ENCODE data around the gene GLDC. TPM values are rescaled to one million over a fixed set of nuclear protein-coding genes. Genes with fewer than 3 reads are reported as not detected.

Gene GLDC
- total and polyA plus RNA-seq, 12 donors, result 0.03 TPM; not detected in 11

DNA sequence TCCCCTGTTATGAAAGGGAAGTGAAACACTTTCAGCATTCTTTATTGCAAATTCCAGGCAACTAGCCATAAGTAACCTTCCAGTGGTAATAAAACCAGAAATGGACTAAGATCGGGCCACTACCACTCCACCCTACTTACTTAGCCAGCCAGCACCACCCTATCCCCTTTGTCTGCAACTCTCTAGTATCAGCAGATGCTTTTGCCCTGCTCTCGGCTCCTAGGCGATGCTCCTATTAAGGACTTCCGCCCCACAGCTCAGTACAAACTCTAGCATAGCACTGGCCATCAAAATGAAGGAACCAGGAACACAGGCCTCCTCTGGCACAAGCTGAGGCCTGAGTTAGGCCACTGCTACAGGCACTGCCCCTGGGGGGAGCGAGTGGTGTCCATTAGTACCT, 81.2 kb downstream of the GLDC start:
- ATAC-seq, result peak in 4 of 8 donors; percentile 26 to 48 (median 34)
- no peaks in the 10 kb centered on the region for H3K9me3 ChIP-seq
- H3K36me3 ChIP-seq, result no peaks in the 10 kb centered on the region
- intact Hi-C loops (cut with DNase I), result no loop called here
- peaks cover 0 to 54% (median 4%) of the 10 kb centered on the region in 9 donors for H3K4me1 ChIP-seq
- H3K4me3 ChIP-seq, result no peak overlapping the region
- no peak for TF ChIP-seq CTCF (IDR thresholded peaks at IDR 0.05)
- 78 to 87% methylated on average over 5 of the region's 5 CpGs for WGBS, 2 donors
- H3K27ac ChIP-seq, result peak overlapping the region in 4 of 10 donors; percentile 3 to 85 (median 13)
- no peak for DNase-seq
- peaks cover 0 to 3% (median 0%) of the 10 kb centered on the region in 7 donors for H3K27me3 ChIP-seq

DNA sequence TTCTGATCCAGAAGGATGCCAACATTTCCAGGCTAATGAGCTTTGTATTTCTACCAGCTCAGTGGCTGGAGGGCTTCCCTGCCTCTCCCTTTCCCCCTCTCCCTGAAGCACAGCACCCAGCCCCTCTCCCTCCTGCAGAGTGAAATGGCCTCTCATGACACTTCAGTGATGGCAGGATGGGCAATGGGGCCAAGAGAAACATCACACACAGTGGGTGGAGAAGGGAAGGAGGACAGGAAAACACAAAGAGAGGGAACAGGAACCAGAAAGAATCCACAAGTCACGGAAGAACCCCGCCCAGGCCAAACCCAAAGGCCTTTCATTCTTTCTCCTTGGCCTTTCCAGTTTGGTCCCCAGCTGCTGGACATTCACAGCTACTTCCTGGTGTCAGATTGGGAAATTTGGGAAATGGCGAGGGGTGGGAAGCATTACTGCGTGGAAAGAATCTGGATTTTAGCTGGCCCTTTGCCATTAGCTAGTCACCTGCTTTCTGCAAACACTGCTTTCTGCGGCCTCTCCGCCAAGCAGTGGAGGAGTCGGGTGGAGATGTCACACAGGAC, 82.6 kb downstream of the GLDC start:
- DNase-seq (no peak), ATAC-seq (peak in 4 of 8 donors; percentile 6 to 26 (median 20))
- Histone ChIP-seq H3K4me3 (no peak overlapping the region), H3K27ac (peak overlapping the region in 1 of 10 donors; percentile 85), H3K27me3 (no peaks in the 10 kb centered on the region), H3K36me3 (no peaks in the 10 kb centered on the region), H3K4me1 (peaks cover 0 to 52% (median 4%) of the 10 kb centered on the region in 9 donors), H3K9me3 (no peaks in the 10 kb centered on the region)
- intact Hi-C loops (cut with DNase I), result no loop called here
- no peak for TF ChIP-seq CTCF (IDR thresholded peaks at IDR 0.05)
- WGBS, 2 donors, result 78% methylated on average over 7 of the region's 7 CpGs

DNA sequence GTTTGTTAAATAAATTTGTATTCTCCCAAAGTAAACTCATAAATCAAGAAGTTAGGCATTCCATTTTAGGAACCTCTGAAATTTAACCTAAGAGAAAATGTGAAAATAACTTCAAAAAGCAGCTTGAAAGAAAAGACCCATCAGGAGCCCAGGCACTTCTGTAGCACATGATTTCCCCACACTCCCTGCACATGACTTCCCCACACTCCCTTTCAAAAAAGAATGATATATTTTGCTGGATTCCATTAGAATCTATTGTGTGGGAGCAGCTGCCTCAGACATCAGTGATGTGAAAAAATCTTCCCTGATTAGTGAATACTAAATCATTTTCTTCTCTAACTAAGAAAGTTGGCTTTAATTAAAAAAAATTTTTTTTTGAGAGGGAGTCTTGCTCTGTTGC, 83.3 kb downstream of the GLDC start:
- H3K27me3 ChIP-seq, result no peaks in the 10 kb centered on the region
- ATAC-seq, result no peak
- peaks cover 0 to 45% (median 4%) of the 10 kb centered on the region in 9 donors for H3K4me1 ChIP-seq
- H3K36me3 ChIP-seq, result no peaks in the 10 kb centered on the region
- TF ChIP-seq CTCF (IDR thresholded peaks at IDR 0.05), result no peak
- no peak overlapping the region for H3K27ac ChIP-seq
- intact Hi-C loops (cut with DNase I), result no loop called here
- no peak overlapping the region for H3K4me3 ChIP-seq
- H3K9me3 ChIP-seq, result no peaks in the 10 kb centered on the region
- DNase-seq, result no peak

DNA sequence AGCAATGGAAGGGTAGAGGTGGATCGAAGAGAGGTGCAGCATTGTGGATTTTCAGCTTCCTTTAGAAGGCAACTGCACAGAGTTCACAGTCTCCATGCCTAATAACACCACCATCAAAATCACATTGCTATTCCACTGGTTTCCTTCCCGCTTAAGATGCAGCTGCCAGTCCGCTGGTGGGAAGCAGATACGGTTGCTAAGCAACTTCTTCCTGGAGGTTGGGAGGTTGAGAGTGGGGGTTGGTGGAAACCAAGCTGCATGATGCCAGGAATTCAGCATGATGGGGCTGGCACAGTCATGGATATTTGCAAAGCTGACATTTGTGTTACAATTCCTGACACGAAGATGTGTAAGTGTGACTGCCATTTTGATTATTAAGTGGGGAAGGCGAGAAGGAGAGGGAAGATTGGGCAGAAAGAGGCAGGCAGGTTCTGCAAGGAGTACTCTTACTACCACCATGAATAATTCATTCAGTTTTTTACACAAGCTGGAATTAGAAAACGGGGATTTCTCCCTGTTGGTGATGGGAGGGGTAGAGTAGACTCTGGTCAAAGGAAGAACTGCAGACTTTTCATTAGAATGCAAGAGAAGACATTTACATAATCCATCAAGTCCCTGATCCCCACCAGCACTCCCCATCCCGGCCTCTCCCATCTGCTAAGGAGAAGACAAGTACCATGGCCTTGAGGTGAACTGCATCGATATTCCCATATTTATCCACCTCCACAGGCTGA, 87.5 kb downstream of the GLDC start:
- Histone ChIP-seq H3K4me3 (no peak overlapping the region), H3K36me3 (no peaks in the 10 kb centered on the region), H3K27ac (no peak overlapping the region), H3K9me3 (no peaks in the 10 kb centered on the region), H3K4me1 (peaks cover 0 to 7% (median 0%) of the 10 kb centered on the region in 9 donors), H3K27me3 (peaks cover 0 to 6% (median 0%) of the 10 kb centered on the region in 7 donors)
- TF ChIP-seq CTCF (IDR thresholded peaks at IDR 0.05), result no peak
- intact Hi-C loops (cut with DNase I), result no loop called here
- peak in 1 of 2 donors; percentile 14 for DNase-seq
- ATAC-seq, result peak in 3 of 8 donors; percentile 19 to 46 (median 34)
- 56 to 66% methylated on average over 9 of the region's 9 CpGs for WGBS, 2 donors
